ENCODE data around the gene UNC50.

UNC50 gene

DNA sequence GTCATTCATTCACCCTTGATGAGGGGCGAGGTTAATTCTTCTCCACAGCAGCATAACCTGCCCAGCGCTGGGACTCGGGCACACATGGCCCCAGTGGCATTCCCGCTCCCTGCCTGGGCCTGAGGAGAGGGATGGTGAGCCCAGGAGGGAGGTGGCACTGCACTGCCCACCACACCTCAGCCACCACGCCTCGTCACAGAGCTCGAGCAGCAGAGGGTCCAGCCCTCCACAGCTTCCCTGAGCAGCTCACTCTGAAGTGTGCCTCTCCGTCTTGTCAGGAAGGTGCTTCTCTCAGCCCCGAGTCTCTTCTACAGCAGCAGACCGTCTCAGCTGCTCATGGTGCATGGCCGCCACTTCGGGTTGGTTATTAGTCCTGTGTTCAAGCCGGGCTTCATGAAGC, 35.0 kb upstream of the UNC50 start:
- Histone ChIP-seq H3K27ac (ENCODE audit: low read length) (no peak overlapping the region), H3F3A (ENCODE audit: insufficient read depth, low read length) (no peaks in the 10 kb centered on the region; the same call in 1 of the 2 replicates), H3K27me3 (replicated peaks; ENCODE audit: insufficient read depth, low read length) (no peaks in the 10 kb centered on the region), H3K9me3 (replicated peaks; ENCODE audit: insufficient read depth, low read length) (no peaks in the 10 kb centered on the region), H3K4me1 (ENCODE audit: low read length) (no peaks in the 10 kb centered on the region), H2AFZ (ENCODE audit: low read length) (no peak overlapping the region), H3K79me2 (ENCODE audit: low read length) (peaks cover 38% of the 10 kb centered on the region), H3K4me3 (ENCODE audit: low read length) (no peak overlapping the region), H3K9me2 (replicated peaks; ENCODE audit: insufficient read depth, low read length) (no peaks in the 10 kb centered on the region), H3K9ac (ENCODE audit: low read length) (no peak overlapping the region), H3K36me3 (replicated peaks; ENCODE audit: insufficient read depth, low read length) (peaks cover 38% of the 10 kb centered on the region), H3K4me2 (ENCODE audit: low read depth, low read length) (no peak overlapping the region), H4K20me1 (ENCODE audit: insufficient read depth, low read length) (no peaks in the 10 kb centered on the region)
- DNase-seq: no peak
- TF ChIP-seq, protein P1, sequence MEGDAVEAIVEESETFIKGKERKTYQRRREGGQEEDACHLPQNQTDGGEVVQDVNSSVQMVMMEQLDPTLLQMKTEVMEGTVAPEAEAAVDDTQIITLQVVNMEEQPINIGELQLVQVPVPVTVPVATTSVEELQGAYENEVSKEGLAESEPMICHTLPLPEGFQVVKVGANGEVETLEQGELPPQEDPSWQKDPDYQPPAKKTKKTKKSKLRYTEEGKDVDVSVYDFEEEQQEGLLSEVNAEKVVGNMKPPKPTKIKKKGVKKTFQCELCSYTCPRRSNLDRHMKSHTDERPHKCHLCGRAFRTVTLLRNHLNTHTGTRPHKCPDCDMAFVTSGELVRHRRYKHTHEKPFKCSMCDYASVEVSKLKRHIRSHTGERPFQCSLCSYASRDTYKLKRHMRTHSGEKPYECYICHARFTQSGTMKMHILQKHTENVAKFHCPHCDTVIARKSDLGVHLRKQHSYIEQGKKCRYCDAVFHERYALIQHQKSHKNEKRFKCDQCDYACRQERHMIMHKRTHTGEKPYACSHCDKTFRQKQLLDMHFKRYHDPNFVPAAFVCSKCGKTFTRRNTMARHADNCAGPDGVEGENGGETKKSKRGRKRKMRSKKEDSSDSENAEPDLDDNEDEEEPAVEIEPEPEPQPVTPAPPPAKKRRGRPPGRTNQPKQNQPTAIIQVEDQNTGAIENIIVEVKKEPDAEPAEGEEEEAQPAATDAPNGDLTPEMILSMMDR (IDR thresholded peaks at IDR 0.05; ENCODE audit: low read length): no peak
- TF ChIP-seq EZH2phosphoT487 (IDR thresholded peaks at IDR 0.05; ENCODE audit: low read length) (no peak), EZH2 (optimal IDR thresholded peaks at IDR 0.05; ENCODE audit: low read depth, low read length) (no peak)

DNA sequence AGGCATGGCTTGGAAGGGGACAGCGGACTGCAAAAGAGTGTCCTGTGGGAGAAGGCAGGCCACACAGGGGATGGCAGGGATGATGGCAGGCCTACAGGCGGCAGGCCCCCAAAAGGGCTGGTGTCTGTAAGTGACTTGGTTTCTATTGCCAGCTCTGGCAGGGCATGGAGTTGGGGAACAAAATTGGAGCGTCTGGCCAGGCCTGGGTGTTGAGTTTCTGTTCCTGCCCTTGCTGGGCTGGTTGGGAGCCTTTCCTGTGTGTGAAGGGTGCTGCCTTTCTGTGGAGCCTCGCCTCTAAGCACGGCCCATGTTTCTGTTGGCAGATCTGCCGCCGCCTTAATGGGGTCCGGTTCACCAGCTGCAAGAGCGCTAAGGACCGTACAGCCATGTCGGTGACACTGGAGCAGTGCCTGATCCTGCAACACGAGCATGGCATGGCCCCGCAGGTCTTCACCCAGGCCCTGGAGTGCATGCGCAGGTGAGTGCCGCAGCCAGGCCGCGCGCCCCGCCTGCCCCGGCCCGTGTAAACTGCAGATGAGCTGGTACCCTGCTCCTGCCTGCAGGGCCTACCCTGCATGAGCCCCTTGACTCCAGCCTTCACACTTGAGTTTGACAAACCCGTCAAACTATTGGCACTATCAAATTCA, 31.6 kb upstream of the UNC50 start:
- Histone ChIP-seq H3K9me2 (replicated peaks; ENCODE audit: insufficient read depth, low read length) (no peaks in the 10 kb centered on the region), H2AFZ (ENCODE audit: low read length) (no peak overlapping the region), H3K79me2 (ENCODE audit: low read length) (peaks cover 25% of the 10 kb centered on the region), H4K20me1 (ENCODE audit: insufficient read depth, low read length) (no peaks in the 10 kb centered on the region), H3K36me3 (replicated peaks; ENCODE audit: insufficient read depth, low read length) (peaks cover 28% of the 10 kb centered on the region), H3K4me2 (ENCODE audit: low read depth, low read length) (no peak overlapping the region), H3F3A (ENCODE audit: insufficient read depth, low read length) (no peaks in the 10 kb centered on the region; the same call in 1 of the 2 replicates), H3K27ac (ENCODE audit: low read length) (no peak overlapping the region), H3K4me3 (ENCODE audit: low read length) (no peak overlapping the region), H3K4me1 (ENCODE audit: low read length) (no peaks in the 10 kb centered on the region), H3K9ac (ENCODE audit: low read length) (no peak overlapping the region), H3K9me3 (replicated peaks; ENCODE audit: insufficient read depth, low read length) (no peaks in the 10 kb centered on the region), H3K27me3 (replicated peaks; ENCODE audit: insufficient read depth, low read length) (no peaks in the 10 kb centered on the region)
- no peak for TF ChIP-seq EZH2phosphoT487 (IDR thresholded peaks at IDR 0.05; ENCODE audit: low read length)
- TF ChIP-seq, protein P1 (IDR thresholded peaks at IDR 0.05; ENCODE audit: low read length): no peak
- no peak for TF ChIP-seq EZH2 (optimal IDR thresholded peaks at IDR 0.05; ENCODE audit: low read depth, low read length)
- DNase-seq: no peak

DNA sequence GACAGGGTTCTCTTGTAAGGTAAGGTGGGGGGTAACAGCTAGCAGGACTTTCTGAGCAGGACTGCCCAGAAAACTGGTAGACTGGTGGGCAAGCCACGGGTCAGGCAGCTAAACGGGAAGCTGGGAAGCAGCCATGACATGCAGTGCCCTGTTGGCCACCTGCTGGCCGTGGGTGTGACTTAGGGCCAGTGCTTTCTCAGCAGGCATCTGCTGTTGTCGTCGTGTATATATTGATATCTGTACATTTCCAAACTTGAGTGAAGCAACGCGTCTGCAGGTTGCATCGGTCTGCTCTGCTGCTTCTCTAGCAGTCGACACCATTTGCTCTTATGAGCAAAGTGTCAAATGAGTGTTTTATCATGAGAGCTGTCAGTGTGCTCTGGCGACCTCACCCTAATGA, 31.1 kb upstream of the UNC50 start:
- TF ChIP-seq EZH2 (optimal IDR thresholded peaks at IDR 0.05; ENCODE audit: low read depth, low read length): no peak
- TF ChIP-seq, protein P1 (IDR thresholded peaks at IDR 0.05; ENCODE audit: low read length): peak; percentile 8; the same call in 1 of the 2 replicates
- Histone ChIP-seq H3K9ac (ENCODE audit: low read length) (no peak overlapping the region), H3K4me2 (ENCODE audit: low read depth, low read length) (no peak overlapping the region), H2AFZ (ENCODE audit: low read length) (no peak overlapping the region), H3K36me3 (replicated peaks; ENCODE audit: insufficient read depth, low read length) (peaks cover 25% of the 10 kb centered on the region), H3K27me3 (replicated peaks; ENCODE audit: insufficient read depth, low read length) (no peaks in the 10 kb centered on the region), H3K4me1 (ENCODE audit: low read length) (no peaks in the 10 kb centered on the region), H4K20me1 (ENCODE audit: insufficient read depth, low read length) (no peaks in the 10 kb centered on the region), H3K4me3 (ENCODE audit: low read length) (no peak overlapping the region), H3K9me3 (replicated peaks; ENCODE audit: insufficient read depth, low read length) (no peaks in the 10 kb centered on the region), H3K27ac (ENCODE audit: low read length) (no peak overlapping the region), H3K79me2 (ENCODE audit: low read length) (peaks cover 22% of the 10 kb centered on the region), H3K9me2 (replicated peaks; ENCODE audit: insufficient read depth, low read length) (no peaks in the 10 kb centered on the region), H3F3A (ENCODE audit: insufficient read depth, low read length) (no peaks in the 10 kb centered on the region; the same call in 1 of the 2 replicates)
- no peak for DNase-seq
